Activated CD4-positive, alpha-beta T cell treated with anti-CD3 and anti-CD28 coated beads, Interleukin-2, amount 50 U/mL, for 1 hour (primary cell): Measurements from ENCODE around the gene CCDC85C.
"Not testable (repeated sequence)": the region's sequence is repeated elsewhere in the genome, so short reads cannot be mapped to it uniquely, and the experiment has no call there.

Source experiments
- DNase-seq: peaks from one replicate; pipeline ENCODE4 v3.0.0-alpha.2; 2020

Gene CCDC85C

DNA sequence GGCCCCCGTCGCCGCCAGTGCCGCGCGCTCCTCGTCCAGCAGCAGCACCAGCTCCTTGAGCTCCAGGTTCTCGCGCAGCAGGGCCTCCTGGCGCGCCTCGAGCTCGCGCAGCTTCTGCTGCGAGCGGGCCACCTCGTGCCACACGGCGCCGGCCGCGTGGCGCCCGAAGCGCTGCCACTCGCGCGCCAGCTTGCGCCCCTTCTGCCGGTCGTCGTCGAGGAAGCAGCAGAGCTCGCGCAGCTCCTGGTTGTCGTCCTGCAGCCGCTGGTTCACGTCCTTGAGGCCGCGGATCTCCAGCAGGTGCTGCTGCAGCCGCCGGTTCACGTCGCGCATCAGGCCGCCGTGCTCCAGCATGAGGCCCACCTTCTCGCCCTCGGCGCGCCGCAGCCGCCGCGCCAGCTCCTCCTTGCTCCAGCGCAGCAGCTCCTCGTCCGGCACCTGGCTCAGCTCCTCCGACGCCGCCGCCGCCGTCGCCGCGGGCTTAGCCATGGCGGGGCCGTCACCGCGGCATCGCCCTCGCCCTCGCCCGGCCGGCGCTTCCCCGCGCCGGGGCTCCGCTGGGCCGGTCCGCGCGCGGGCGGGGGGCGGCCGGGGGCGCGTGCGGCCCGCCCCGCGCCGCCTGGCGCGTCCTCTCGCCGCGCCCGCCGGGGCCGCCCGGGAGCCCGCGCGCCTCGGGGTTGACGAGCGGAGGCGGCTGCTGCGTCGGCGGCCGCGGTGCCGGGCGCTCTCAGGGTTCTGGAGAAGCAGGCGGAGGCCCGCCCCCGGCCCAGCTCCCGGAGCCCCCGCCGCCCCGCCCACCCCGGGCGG, at the start of gene CCDC85C:
Gene CCDC85C (minus strand): TSS at position 737 of the 807 bp plus-strand sequence. CDS start 248 bp downstream, at position 489.
- DNase-seq: peak; percentile 51

DNA sequence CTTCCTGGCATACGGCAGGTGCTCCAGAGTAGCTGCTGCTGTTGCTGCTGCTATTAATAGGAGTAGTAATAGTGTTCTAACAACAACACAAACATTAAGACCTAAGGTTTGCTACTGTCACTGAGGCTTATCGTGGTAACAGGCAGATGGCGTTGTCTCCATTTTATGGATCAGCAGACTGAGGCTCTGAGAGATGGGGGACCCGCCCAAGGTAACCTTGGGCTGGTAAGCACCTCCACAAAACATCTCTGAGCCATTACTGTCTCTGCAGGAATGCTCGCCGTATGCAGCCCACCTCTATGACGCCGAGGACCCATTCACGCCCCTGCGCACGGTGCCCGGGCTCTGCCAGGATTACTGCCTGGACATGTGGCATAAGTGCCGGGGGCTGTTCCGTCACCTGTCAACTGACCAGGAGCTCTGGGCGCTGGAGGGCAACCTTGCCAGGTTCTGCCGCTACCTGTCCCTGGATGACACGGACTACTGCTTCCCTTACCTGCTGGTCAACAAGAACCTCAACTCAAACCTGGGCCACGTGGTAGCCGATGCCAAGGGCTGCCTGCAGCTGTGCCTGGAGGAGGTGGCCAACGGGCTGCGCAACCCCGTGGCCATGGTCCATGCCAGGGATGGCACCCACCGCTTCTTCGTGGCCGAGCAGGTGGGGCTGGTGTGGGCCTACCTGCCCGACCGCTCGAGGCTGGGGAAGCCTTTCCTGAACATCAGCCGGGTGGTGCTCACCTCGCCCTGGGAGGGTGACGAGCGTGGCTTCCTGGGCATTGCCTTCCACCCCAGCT, 48.1 kb upstream of the CCDC85C start:
- no peak for DNase-seq

DNA sequence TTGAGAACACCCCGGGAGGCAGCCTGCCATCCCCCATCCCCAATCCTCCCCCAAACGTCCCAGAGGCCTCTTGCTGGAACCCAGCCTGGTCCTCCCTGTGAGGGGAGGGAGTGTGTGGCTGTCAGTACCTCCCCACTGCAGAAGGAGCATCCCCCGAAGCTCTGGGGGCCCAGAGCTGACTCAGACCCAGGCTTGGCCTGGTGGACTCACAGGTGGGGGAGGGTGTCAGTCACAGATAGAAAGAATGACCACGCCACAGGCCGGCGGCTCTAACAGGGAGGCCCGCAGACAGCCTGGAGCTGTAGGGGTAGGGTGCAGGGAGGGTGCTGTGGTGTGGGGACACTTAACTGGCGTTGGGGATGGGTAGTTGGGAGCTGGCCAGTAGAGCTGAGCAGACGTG, 46.2 kb upstream of the CCDC85C start:
- DNase-seq: no peak

DNA sequence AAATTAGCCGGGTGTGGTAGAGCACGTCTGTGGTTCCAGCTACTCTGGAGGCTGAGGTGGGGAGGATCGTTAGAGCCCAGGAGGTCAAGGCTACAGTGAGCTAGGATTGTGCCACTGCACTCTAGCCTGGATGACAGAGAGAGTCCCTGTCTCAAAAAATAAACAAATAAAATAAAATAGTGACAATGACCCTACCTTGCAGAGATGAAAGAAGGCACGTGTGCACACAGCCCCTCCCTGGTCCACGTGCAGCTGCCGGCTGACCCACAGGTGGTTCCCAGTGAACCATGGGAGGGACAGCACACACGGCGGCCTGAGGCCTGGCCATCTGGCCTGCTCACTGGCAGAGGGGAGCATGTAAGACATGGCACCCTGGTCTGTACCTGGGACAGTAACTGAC, 45.6 kb upstream of the CCDC85C start:
- no peak for DNase-seq

DNA sequence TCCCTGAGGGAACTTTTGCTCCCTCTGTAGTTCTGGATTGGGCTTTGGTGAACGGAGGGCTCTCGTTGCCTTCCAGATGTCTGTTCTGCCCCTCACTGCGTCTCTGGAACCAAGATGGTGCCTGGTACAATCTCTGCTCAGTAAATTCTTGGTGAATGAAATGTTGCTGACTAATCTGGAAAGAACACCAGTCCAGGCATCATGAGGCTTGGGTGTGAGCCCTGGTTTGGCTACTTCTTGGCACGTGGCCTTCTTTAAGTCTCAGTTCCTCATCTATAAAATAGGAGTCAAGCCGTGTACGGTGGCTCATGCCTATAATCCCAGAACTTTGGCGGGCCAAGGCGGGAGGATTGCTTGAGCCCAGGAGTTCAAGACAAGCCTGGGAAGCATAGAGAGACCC, 45.2 kb upstream of the CCDC85C start:
- DNase-seq: no peak

DNA sequence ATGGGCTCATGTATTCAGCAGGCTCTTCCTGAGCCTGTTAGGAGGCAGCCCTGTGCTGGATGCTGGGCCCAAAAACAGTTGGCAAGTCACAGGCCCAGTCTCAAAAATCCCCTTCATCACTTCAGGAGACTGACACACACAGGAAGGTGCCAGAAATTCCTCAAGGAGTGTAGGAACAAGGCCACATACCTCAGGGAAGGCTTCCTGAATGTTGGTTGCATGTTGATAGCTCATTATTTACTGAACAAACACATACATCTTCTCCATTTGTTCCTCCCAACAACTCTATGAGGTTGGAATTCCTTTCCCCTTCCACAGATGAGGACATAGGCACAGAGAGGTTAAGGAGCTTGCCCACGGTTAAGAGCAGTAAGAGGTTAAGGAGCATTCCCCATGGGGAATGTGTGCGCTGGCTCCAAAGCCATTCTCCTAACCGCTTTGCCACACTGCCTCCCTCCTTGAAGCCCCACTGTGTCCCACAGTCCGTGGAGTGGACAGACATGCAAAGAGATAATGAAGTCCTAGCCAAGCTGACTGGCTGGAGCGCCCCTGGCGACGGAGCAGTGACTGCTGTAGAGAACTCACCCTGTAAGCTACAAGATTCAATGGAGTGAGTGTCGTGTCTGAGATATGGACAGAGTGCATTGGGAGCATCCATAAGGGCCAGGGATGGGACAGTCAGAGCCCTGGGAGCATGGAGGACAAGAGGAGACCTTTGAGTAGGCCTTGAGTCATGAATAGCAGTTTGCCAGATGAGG, 44.2 kb upstream of the CCDC85C start:
- no peak for DNase-seq

DNA sequence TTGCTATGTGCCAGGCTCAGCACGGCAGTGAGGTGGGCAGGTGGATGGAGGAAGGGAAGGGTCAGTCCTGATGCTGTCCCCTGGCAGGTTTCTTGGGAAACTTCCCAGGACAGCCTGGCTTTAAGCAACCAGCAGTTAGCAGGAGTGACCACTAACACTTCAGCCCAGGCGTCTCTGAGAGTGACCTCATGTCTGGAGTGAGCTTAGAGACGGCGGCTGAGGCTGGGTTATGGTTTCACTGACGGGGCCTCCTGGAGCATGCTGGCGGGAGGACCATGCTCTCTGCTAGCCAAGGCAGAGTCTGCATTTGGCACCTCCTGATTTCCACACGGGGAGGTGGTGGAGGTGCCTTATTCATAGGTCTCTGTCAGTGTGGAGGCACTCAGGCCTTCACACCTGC, 43.4 kb upstream of the CCDC85C start:
- no peak for DNase-seq

DNA sequence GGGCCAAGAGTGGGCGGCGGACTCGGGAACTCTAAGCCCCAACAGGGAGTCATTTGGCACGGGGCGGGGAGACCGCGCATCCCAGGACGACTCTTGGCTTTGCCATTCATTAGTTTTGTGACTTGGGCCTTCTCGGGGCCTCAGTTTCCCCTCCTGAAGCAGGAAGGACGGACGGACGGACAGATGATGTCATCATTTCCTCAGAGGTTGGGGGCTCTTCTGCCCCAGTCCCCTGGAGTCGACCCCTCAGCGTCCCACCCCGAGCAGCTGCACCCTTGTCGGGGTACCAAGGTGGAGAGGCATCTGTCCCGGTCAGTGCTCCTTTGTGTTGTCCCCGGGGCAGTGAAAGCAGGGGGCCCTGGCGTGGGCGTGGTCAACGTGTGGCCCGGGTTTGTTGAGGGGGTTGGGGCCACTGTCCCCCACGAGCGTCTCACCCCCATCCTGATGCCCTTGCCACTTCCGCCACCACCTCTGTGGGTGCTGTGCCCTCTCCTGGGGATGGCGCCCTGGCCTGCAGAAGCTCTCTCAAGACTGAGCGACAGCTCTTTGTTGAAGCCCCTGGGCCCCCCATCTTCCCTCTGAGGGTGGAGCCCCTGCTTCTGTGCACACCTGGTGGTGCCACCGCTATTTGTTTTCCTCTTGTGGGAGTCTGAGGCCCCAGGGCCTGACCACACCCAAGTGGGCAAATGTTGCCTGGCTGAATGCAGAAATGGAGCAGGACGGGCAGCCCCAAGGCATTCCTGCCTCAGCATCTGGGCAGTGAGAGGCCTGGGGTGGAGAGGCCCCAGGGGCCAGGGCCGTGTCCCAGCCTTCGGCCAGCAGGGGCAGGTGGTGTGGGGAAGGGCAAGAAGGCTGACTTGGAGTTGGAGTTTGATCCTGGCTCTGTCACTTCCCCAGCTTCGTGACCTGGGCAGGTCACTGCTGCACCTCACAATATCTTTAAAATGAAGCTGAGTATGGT, 41.8 kb upstream of the CCDC85C start:
- no peak for DNase-seq

DNA sequence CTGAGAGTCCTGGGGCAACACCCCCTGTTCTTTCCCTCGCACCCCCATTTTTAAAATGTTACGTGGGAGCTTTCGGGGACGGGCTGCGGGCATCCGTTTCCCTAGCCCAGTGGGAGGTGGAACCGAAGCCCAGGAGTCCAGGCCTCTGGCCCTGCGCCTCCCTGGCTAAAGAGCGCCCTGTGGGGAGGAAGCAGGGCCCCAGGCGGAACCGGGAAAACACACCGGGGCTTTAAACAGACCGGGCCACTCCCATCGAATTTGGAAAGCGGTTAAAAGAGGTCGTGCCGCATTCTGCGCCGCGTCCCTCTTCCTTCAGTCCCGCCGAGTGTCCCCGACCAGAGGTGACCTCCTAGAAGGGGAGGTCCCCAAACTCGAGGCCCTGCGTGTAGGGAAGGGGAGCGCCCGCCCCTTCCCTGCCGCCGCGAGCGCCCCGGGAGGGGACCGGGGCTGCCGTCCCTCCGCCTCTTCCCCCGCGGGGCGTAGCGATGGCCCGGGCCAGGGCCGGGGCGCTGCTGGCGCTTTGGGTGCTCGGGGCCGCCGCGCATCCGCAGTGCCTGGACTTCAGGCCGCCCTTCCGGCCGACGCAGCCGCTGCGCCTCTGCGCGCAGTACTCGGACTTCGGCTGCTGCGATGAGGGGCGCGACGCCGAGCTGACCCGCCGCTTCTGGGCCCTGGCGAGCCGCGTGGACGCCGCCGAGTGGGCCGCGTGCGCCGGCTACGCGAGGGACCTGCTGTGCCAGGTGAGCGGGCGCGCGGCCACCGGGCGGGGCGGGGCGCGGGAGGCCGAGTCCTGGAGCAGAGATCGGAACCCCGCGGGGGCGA, 40.9 kb upstream of the CCDC85C start, which contains the start of gene HHIPL1:
Gene HHIPL1 (plus strand): TSS at position 407 of the 822 bp plus-strand sequence. CDS start 79 bp downstream, at position 486.
- DNase-seq: no peak

DNA sequence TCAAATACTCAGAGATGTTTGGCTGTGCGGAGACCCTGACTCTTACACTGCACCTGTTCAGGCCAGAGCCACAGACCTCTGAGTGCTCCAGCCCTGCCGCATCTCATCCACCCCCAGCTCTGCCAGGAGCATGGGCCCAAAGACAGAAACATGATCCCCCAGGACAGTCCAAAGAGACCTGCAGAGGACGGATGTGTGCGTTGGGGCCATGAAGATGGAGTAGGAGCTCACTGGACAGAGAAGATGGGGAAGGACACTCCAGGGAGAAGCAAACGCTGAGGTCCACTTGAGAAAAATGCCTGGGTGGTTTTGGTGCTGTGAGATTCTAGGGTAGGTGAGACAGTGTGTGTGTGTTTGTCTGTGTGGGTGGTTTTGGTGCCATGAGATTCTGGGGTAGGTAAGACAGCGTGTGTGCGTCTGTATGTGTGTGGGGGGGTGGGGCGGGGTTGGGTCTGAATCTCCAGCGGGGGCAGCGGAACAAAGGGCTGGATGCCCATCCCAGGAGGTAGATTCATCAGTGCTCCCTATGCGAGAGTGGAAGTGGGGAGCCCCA, 40.1 kb upstream of the CCDC85C start:
- DNase-seq: no peak

DNA sequence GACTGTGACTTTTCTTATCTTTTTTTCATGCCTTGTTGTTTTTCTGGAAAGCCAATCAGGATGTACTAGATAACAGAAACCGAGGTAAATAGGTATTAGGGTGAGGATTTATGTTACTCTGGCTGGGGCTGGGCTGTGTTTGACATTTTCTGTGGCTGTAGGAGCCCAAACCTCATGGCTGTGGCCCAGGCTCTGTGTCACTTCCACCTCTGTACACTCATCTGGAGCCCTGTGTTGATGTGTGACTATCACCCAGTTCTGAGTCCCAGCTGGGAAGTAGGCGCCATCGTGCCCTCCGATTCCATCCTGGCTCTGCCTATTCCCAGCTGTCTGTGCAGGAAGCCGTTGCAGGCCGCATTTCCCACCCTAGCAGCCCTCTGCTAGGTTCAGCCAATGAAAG, 39.3 kb upstream of the CCDC85C start:
- no peak for DNase-seq

DNA sequence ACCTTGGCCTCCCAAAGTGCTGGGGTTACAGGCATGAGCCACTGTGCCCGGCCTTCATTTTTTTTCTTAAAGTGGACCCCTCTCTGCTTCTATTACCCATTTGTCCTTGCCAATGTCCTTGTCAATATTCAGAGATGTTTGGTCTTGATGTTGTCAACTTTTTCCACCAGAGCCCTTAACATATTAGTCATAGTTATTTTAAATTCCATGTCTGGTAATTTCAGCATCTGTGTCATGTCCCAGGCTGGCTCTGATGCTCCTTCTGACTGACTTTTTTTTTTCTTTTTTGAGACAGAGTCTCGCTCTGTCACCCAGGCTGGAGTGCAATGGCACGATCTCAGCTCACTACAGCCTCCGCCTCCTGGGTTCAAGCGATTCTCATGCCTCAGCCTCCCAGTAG, 38.8 kb upstream of the CCDC85C start:
- not testable (repeated sequence) for DNase-seq

DNA sequence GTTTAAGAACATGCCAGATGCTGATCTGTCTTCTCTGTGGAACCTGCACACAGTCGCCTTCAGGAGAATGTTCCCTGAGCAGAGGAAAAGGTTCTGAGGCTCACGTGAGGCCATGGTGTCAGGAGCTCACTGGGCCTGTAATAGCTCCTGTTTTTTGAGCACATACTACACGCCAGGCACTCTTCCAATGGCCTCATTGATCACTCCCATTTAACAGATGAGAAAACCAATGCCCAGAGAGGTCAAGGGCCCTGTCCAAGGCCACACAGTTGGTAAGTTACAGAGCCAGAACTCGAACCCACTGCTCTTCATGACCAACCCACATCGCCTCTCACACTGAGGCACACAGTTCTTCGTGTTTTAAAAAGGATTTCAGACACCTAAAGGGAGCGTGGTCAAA, 33.6 kb upstream of the CCDC85C start:
- no peak for DNase-seq

DNA sequence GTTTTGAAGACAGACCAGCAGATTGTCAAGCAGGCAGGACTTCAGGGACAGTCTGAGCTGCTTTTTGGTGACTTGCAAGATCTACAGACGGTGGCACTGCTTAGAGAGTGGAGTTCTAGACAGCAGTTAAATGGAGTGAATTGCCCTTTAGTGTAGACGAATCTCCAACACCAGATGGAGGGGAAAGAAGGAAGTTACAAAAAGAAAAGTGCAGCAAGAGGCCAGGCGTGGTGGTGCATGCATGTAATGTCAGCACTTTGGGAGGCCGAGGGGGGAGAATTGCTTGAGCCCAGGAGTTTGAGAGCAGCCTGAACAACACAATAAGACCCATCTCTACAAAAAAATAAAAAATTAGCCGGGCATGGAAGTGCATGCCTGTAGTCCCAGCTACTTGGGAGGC, 32.5 kb upstream of the CCDC85C start:
- no peak for DNase-seq

DNA sequence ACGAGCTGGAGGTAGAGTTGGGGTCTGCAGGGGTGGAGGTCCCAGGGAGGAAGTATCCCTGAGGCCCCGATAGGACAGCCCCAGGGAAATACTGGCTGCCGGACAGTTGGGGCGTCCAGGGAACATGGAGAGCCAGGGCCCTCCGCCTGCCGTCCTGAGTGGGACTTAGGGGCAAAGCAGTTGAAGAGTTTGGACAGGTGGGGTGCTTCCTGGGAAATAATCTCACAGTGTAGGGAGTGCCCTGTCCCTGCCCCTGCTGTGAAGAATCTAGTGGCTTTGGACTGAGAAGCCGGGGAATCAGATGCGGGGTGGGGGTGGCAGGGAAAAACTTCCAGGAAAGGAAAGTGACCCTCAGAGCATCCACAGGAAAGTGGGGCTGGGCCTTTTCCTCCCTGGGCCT, 31.1 kb upstream of the CCDC85C start:
- DNase-seq: no peak

DNA sequence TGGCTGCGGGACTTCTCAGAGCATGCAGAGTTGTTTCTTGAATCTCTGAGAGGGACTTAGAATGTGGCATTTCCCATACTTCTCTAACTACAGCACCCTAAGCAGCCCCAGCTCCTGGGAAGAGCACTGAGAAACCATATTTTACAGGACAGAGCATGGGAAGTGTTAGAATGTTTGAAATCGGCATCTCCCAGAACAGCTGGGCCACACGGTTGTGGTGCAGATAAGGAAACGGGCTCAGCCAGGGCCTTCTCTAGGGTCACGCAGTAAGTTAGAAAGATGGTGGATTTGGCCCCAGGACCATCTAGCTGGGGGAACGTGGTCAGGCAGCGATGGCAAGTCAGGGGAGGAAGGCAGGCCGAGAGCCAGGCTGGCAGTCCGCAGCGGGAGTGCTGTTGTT, 30.4 kb upstream of the CCDC85C start:
- no peak for DNase-seq

DNA sequence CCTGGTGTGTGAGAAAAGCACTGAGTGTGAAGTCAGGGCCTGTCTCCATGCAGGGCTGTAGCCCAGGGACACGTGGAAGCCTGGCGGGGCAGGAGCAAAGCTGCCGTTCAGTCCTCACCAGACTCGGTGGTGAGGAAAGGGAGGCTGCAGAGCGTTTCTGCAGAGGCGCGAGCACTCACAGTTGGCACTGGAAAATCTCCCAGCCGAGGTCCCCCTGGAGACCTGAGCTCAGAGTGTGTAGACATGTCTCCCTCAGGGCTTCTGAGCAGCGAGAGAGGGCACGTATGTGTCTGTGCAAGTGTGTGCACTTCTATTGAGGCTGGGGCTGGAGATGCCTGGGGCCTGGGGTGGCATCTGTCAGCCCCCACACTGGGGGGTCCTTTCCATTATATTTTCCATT, 29.9 kb upstream of the CCDC85C start:
- no peak for DNase-seq

DNA sequence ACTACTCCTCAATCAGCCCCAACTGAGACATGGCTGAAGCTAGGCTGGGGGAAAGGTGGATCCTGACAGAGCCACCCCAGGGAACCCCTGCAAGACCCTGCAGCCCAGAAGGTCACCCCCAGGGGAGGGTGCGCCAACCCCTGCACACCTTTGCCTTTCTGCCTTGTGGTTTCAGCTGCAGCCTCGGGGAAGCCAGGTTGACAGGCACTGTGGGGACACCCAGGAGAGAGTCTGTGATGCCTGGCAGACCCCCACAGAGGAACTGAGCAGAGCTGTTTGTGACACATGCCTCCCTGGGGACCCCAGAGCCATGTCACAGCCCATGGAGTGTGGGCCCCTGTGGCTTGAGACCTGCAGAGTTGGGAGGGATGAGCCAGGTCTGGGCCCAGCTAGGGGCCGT, 29.1 kb upstream of the CCDC85C start:
- DNase-seq: no peak

DNA sequence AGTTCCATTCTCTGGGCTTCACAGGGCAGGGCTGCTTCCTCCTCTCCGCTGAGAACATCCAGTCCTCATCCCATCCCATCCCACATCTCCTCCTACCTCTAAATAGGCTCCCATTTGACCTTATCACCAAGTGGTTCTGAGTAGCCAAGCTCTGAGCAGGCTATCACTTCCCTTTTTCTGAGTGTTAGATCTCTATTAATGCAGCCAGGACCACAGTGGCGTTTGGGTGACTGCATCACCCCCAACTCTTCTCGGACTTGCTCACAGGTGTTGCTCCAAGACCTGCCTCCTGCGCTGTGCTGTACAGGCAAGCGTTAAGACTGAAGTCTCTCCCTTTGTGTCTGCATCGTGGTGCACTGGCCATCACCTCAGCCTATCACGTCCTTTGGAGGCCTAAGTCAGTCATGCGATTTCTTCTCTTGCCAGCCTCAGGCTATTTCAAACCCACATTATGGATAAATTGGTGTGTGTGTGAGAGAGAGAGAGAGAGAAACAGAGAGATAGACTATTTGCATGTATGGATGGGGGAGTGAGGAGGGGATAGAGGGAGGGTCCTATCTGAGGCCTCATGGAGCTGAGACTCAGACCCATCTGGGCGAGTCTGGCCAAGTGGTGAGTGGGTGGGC, 28.5 kb upstream of the CCDC85C start:
- DNase-seq: no peak

DNA sequence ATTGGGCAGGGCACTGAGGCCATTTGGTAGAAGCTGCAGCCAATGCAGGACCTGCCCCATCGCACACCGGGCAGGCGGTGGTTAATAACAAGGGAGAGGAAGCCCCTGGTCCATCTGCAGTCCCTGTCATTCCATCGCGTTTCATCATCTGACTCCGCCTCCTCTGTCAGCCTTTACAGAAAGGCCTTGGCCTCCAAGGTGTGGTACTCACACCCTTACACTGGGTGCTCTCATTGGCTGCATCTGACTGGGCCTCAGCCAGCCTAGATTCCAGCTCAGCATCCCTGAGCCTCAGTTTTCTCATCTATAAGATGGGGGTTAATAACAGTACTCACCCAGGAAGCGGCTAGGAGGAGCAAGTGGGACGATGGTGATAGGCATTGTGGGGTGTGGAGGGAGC, 26.2 kb upstream of the CCDC85C start:
- no peak for DNase-seq
